ENCODE data around the gene MTR.

MTR gene

GRCh38 chr1:236913371-236914037 lies 118.4 kb downstream of the MTR start:
- no peak overlapping the region for H3K27ac ChIP-seq
- no peak for DNase-seq
- H3K27me3 ChIP-seq (ENCODE audit: insufficient read depth, low read depth, severe bottlenecking) = no peaks in the 10 kb centered on the region
- no peak for TF ChIP-seq CTCF (IDR thresholded peaks at IDR 0.05; ENCODE audit: low read depth, low read length)
- H3K36me3 ChIP-seq = no peaks in the 10 kb centered on the region
- H3K9me3 ChIP-seq (ENCODE audit: severe bottlenecking) = peaks cover 15% of the 10 kb centered on the region
- H3K4me3 ChIP-seq (ENCODE audit: low read depth, low read length) = no peak overlapping the region

GRCh38 chr1:236914375-236914774 lies 119.3 kb downstream of the MTR start:
- no peaks in the 10 kb centered on the region for H3K27me3 ChIP-seq (ENCODE audit: insufficient read depth, low read depth, severe bottlenecking)
- DNase-seq = no peak
- H3K9me3 ChIP-seq (ENCODE audit: severe bottlenecking) = peaks cover 9% of the 10 kb centered on the region
- H3K27ac ChIP-seq = no peak overlapping the region
- no peaks in the 10 kb centered on the region for H3K36me3 ChIP-seq
- H3K4me3 ChIP-seq (ENCODE audit: low read depth, low read length) = no peak overlapping the region
- no peak for TF ChIP-seq CTCF (IDR thresholded peaks at IDR 0.05; ENCODE audit: low read depth, low read length)

- H3K27ac ChIP-seq = no peak overlapping the region
- no peak overlapping the region for H3K4me3 ChIP-seq (ENCODE audit: low read depth, low read length)
- H3K27me3 ChIP-seq (ENCODE audit: insufficient read depth, low read depth, severe bottlenecking) = no peaks in the 10 kb centered on the region
- no peak for DNase-seq
- H3K36me3 ChIP-seq = no peaks in the 10 kb centered on the region
- peaks cover 9% of the 10 kb centered on the region for H3K9me3 ChIP-seq (ENCODE audit: severe bottlenecking)
- TF ChIP-seq CTCF (IDR thresholded peaks at IDR 0.05; ENCODE audit: low read depth, low read length) = no peak
Measured at GRCh38 chr1:236916131-236916800, 121.2 kb downstream of the MTR start.

- no peak overlapping the region for H3K27ac ChIP-seq
- H3K4me3 ChIP-seq (ENCODE audit: low read depth, low read length) = no peak overlapping the region
- no peaks in the 10 kb centered on the region for H3K27me3 ChIP-seq (ENCODE audit: insufficient read depth, low read depth, severe bottlenecking)
- no peak for DNase-seq
- TF ChIP-seq CTCF (IDR thresholded peaks at IDR 0.05; ENCODE audit: low read depth, low read length) = no peak
- no peaks in the 10 kb centered on the region for H3K36me3 ChIP-seq
- H3K9me3 ChIP-seq (ENCODE audit: severe bottlenecking) = peaks cover 9% of the 10 kb centered on the region
Measured at GRCh38 chr1:236917448-236917847, 122.4 kb downstream of the MTR start.

GRCh38 chr1:236920286-236920894 lies 125.3 kb downstream of the MTR start:
- H3K27ac ChIP-seq = no peak overlapping the region
- DNase-seq = no peak
- H3K36me3 ChIP-seq = no peaks in the 10 kb centered on the region
- H3K4me3 ChIP-seq (ENCODE audit: low read depth, low read length) = no peak overlapping the region
- H3K27me3 ChIP-seq (ENCODE audit: insufficient read depth, low read depth, severe bottlenecking) = no peaks in the 10 kb centered on the region
- H3K9me3 ChIP-seq (ENCODE audit: severe bottlenecking) = peaks cover 9% of the 10 kb centered on the region
- no peak for TF ChIP-seq CTCF (IDR thresholded peaks at IDR 0.05; ENCODE audit: low read depth, low read length)

Measured in WERI-Rb-1 (cell line).